GM08714 (cell line): ENCODE data around the gene PEX14.

Source experiments
- H3K4me3 ChIP-seq: fragments of 200-500 bp; sonication (Bioruptor generic); 2 replicates; pipeline ENCODE4 v1.5.1; 2014; ENCODE audit warnings: mild to moderate bottlenecking, low read length, inconsistent platforms
- ZNF274 ChIP-seq: IDR thresholded peaks from 2 replicates; pipeline ENCODE4 v1.6.1; 2012; ENCODE audit warnings: mild to moderate bottlenecking, low read depth, low read length

Gene PEX14

GRCh38 chr1:10529091-10529490 lies 54.3 kb downstream of the PEX14 start:
- no peak for TF ChIP-seq ZNF274
- no peak overlapping the region for H3K4me3 ChIP-seq

- H3K4me3 ChIP-seq: no peak overlapping the region
- no peak for TF ChIP-seq ZNF274
Measured at GRCh38 chr1:10529765-10530164, 55.0 kb downstream of the PEX14 start.

- H3K4me3 ChIP-seq: no peak overlapping the region
- no peak for TF ChIP-seq ZNF274
Measured at GRCh38 chr1:10530281-10530740, 55.6 kb downstream of the PEX14 start.

- no peak for TF ChIP-seq ZNF274
- no peak overlapping the region for H3K4me3 ChIP-seq
Measured at GRCh38 chr1:10530756-10531495, 56.2 kb downstream of the PEX14 start.

GRCh38 chr1:10532362-10532761 lies 57.6 kb downstream of the PEX14 start:
- no peak overlapping the region for H3K4me3 ChIP-seq
- no peak for TF ChIP-seq ZNF274

- no peak overlapping the region for H3K4me3 ChIP-seq
- no peak for TF ChIP-seq ZNF274
Measured at GRCh38 chr1:10534519-10534918, 59.8 kb downstream of the PEX14 start.

- no peak for TF ChIP-seq ZNF274
- no peak overlapping the region for H3K4me3 ChIP-seq
Measured at GRCh38 chr1:10536133-10536770, 61.5 kb downstream of the PEX14 start.

- no peak overlapping the region for H3K4me3 ChIP-seq
- TF ChIP-seq ZNF274: no peak
Measured at GRCh38 chr1:10537082-10537766, 62.5 kb downstream of the PEX14 start.

- no peak overlapping the region for H3K4me3 ChIP-seq
- TF ChIP-seq ZNF274: no peak
Measured at GRCh38 chr1:10538646-10539355, 64.1 kb downstream of the PEX14 start.

- no peak overlapping the region for H3K4me3 ChIP-seq
- no peak for TF ChIP-seq ZNF274
Measured at GRCh38 chr1:10539411-10540043, 64.8 kb downstream of the PEX14 start.

GRCh38 chr1:10540277-10541005 lies 65.7 kb downstream of the PEX14 start:
- no peak for TF ChIP-seq ZNF274
- H3K4me3 ChIP-seq: no peak overlapping the region

GRCh38 chr1:10541286-10541685 lies 66.5 kb downstream of the PEX14 start:
- no peak overlapping the region for H3K4me3 ChIP-seq
- TF ChIP-seq ZNF274: no peak

- TF ChIP-seq ZNF274: no peak
- no peak overlapping the region for H3K4me3 ChIP-seq
Measured at GRCh38 chr1:10544239-10544638, 69.5 kb downstream of the PEX14 start.

- no peak for TF ChIP-seq ZNF274
- no peak overlapping the region for H3K4me3 ChIP-seq
Measured at GRCh38 chr1:10546896-10547295, 72.1 kb downstream of the PEX14 start.
